LoVo (cell line): Measurements from ENCODE around the gene HNRNPC.
"Not testable (repeated sequence)": the region's sequence is repeated elsewhere in the genome, so short reads cannot be mapped to it uniquely, and the experiment has no call there.

Experiments
- DNase-seq: peaks from one replicate; pipeline ENCODE4 v3.0.0-alpha.2; 2016; ENCODE audit warnings: low spot score

HNRNPC gene

DNA sequence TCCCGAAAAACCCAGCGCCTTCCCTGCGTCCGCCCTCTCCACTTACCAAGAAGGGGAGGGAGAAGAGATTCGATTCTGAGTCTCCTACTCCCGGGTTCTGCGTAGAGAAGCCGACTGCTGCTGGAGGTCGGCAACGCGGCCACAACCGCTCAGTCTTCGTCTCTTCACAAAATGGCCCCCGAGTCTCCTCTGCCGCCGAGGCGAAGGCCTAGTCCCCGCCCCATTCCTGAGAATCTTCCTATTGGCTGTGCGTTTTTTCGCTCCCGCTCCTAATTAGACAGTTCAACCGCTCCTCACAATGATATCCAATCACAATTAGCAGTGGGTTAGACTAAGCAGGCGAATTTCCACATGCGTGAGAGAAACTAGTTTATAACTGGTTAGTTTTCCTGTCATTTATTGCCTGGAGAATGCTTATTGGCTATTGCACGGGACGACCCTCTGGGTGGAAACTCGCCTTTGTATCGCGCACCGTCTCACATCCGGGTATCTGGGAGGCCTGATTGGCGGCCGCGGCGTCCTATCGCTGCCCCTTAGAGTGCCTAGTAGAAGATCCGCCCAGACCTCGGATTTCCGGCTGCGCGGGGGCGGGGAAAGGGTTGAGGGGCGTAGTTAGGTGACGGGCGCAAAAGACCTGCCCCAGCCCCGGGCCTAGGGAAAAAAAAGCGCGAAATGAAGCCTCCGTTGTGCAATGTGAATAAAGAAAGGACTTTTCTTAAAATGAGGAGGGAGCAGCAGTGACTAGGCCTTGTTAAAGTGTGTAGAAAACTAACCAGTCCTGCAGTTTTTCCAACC is at the start of gene HNRNPC:
HNRNPC (minus strand) TSS at position 191 of the 795 bp plus-strand sequence. CDS start 35,249 bp downstream, outside the sequence.
- peak; percentile 99 for DNase-seq

DNA sequence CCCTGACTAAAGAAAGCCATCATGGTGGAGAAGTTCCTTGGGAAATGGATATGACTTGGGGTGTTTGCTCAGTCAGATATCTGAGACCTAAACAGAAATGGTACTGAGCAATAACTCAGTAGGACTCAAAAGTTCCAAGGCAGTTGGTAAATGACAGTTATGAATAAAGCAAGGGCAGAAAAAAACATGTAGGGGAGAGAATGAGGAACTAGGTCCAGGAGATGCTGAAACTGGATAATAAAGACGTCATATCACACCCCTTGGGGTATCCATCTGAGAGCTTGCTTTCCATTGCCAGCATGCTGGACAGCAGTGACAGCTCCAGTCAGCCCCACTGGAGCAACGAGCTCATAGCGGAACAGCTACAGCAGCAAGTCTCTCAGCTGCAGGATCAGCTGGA is 48.2 kb upstream of the HNRNPC start:
- DNase-seq, result no peak

GRCh38 chr14:21313512-21313911 is 44.3 kb upstream of the HNRNPC start:
- DNase-seq, result no peak

- DNase-seq, result no peak
Observed at GRCh38 chr14:21311614-21312013, 42.4 kb upstream of the HNRNPC start.

- no peak for DNase-seq
Observed at GRCh38 chr14:21309956-21310355, 40.7 kb upstream of the HNRNPC start.

DNA sequence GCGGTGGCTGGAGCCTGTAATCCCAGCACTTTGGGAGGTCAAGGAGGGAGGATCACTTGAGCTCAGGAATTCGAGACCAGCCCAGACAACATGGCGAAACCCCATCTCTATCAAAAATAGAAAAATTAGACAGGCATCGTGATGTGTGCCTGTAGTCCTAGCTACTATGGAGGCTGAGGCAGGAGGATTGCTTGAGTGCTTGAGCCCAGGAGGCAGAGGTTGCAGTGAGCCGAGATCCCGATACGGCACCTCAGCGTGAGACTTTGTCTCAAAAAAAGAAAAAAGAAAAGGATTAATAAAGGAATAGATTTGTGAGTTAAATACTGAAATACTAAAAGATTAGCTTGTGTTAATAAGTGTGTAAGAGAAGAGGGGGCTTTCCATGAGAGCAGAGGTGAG is 40.0 kb upstream of the HNRNPC start:
- DNase-seq, result no peak

DNA sequence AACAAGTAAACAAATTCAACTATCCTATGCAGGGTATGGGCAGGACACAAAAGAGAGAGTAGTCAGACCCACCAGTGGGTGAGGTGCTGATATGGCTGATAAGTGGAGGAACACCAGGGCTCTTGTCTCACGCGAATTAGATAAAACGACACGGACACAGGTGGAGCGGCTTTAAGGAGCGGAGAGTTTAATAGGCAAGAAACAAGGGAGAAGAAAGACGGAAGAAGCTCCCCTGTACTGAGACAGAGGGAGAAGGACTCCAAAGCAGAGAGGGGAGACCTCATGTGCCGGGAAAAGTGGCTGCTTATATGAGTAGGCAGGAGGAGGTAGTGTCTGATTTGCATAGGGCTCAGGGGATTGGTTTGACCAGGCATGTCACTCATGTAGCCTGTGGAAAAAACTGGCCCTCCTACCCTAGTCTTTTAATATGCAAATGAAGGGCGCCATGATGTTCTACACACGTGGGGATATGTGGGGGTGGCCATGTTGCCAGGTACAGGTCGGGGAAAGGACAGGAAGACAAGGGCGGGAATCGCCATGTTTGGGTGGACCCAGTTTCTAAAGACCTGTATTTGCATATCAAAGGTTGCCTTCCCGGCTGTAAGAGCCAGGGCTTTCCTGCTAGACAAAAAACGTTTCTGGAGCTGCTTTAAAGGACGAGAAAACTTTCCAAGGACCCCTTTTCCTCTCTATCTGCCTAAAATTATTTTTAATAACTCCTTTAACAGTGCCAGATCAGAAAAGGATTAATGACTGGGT is 39.4 kb upstream of the HNRNPC start:
- peak; percentile 73 for DNase-seq

GRCh38 chr14:21308132-21308478 is 38.9 kb upstream of the HNRNPC start:
- DNase-seq, result peak; percentile 11

DNA sequence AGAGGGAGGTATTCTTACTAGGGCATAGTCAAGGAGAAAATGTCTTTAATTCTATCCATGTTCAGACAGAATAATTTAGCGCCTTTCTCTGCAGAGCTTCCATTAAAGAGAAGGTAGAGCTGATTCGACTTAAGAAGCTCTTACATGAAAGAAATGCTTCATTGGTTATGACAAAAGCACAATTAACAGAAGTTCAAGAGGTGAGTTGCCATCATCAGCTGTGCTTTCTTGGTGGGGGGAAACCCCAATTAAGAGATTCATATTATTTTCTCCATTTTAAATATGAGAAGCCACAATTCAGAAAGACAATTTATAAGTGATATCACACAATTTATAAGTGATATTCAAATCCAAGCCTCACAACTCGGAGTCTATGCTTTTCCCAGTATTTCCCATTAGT is 38.4 kb upstream of the HNRNPC start:
- DNase-seq, result no peak

- DNase-seq, result not testable (repeated sequence)
Observed at GRCh38 chr14:21302836-21303140, 33.5 kb upstream of the HNRNPC start.

DNA sequence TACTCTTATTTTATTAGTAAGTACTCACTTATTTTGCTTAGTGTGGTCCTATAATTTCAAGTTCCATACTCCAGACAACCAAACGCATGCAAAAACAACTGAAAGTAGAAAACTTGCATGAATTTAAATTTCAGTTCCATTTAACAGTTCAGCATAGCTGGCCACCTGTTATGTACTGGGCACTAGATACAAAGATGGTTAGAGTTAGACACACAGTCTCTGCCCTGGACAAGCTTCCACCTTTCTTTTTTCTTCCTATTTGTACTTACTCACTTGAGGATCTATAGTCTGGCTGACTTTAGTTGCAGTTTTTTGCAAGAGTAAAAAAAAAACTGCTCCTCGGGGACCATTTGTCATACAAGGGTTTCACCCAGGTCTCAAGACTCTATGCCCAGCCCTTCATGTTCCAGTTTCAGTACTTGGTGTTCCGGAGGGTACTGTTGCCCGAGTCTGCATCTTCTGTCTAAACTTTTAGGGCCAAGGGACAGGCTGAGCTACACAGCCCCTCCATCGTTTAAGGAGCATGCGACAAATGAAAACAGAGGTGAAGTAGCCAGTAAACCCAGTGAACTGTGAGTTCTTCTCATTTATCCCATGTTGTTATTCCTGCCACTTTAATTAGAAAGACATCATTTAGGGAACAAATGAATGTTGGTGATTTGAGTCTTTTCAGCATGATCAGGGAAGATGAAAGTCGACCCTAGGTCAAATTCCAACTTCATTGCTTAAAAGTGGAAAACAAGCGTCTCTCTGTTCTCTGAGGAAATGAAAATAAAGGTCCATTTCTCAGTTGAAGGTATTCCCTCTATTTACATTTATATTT is 33.0 kb upstream of the HNRNPC start:
- DNase-seq, result no peak

DNA sequence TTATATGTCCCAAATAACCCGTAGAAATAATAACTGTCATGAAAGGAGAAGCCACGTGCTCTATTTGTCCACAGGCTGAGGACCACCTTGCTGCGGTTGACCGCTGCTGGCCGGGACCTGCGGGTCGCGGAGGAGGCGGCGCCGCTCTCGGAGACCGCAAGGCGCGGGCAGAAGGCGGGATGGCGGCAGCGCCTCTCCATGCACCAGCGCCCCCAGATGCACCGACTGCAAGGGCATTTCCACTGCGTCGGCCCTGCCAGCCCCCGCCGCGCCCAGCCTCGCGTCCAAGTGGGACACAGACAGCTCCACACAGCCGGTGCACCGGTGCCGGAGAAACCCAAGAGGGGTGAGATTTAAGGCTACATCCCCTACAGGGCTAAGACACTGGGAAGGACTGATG is 31.6 kb upstream of the HNRNPC start:
- no peak for DNase-seq

DNA sequence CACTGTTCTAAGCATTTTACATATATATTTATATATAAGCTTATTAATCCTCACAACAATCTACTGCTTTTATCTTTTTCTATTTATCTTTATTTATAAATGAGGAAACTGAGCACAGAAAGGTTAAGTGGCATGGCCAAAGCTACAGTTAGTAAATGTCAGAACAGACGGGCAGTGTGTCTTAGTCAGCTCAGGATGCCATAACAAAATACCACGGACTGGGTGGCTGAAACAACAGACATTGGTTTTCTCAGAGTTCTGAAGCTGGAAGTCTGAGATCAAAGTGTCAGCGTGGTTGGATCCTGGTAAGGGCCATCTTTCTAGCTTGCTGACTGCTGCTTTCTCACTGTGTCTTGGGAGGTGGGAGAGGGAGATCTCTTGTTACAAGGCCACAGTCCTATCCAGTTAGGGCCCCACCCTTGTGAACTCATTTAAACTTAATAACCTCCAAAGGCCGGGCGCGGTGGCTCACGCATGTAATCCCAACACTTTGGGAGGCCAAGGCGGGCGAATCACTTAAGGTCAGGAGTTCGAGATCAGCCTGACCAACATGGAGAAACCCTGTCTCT is 30.4 kb upstream of the HNRNPC start:
- no peak for DNase-seq

DNA sequence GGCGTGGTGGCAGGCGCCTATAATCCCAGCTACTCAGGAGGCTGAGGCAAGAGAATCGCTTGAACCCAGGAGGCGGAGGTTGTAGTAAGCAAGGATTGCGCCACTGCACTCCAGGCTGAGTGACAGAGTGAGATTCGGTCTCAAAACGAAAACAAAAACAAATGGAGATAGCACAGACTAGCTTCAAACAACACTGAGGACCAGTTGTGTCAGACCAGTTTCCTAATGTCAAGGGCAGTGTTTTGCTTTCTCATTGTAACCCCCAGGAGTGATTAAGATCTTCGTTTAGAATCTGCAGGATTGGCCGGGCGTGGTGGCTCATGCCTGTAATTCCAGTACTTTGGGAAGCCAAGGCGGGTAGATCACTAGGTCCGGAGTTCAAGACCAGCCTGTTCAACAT is 29.1 kb upstream of the HNRNPC start:
- DNase-seq, result no peak

DNA sequence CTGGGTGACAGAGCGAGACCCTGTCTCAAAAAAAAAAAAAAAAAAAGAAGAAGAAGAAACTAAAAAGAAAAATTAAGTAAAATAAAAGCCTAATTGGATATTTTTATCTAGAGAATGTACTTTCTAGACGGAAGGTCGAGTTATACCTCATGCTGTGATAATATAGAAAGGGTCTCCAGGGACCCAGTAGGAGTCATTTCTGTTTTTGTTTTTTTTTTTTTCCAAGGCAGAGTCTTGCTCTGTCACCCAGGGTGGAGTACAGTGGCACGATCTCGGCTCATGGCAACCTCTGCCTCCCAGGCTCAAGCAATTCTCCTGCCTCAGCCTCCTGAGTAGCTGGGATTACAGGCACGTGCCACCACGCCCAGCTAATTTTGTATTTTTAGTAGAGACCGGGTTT is 24.8 kb upstream of the HNRNPC start:
- DNase-seq, result not testable (repeated sequence)

DNA sequence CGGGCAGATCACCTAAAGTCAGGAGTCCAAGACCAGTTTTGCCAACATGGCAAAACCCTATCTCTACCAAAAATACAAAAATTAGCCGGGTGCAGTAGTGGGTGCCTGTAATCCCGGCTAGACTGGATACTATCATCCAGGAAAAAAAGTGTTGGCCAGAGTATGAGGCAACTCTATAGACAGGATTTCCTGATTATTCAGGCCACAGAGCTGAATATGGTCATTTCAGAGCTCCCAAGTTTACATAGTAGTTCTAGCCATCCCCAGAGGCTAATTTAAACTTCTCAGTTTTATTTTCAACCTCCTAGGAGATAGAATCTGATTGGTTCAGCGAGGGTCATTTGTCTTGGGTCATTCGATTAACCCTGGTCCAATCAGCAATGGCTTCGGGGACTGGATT is 17.9 kb upstream of the HNRNPC start:
- DNase-seq, result no peak

DNA sequence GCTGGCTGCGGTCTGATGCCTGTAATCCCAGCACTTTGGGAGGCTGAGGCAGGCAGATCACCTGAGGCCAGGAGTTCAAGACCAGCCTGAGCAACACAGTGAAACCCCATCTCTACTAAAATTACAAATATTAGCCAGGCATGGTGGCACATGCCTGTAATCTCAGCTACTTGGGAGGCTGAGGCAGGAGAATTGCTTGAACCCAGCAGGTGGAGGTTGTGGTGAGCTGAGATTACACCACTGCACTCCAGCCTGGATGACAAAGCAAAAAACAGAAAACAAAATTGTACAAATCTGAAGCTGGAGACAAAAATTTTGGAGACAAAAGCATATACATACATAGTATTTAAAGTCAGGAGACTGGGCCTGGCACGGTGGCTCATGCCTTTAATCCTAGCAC is 17.3 kb upstream of the HNRNPC start:
- not testable (repeated sequence) for DNase-seq

- not testable (repeated sequence) for DNase-seq
Observed at GRCh38 chr14:21281917-21282316, 12.7 kb upstream of the HNRNPC start.

- DNase-seq, result no peak
Observed at GRCh38 chr14:21279783-21280182, 10.5 kb upstream of the HNRNPC start, which contains the start of gene RPGRIP1. Gene RPGRIP1, plus strand, starts transcription at chr14:21280083. Its CDS starts 7,894 bp downstream, at chr14:21287977.

DNA sequence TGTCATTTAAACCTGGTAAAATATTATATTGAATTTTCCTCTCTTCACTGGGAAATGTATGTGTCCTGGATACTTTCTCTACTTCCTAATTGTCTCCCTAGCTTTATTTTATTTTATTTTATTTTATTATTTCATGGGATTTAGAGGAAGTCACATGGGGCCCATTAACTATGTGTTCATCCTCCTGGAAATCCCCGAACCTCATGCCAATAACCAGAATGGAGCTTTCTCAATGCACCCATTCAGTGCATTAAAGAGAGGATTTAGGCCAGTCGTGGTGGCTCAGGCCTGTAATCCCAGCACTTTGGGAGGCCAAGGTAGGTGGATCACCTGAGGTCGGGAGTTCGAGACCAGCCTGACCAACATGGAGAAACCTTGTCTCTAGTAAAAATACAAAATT is 9.4 kb upstream of the HNRNPC start:
- no peak for DNase-seq

DNA sequence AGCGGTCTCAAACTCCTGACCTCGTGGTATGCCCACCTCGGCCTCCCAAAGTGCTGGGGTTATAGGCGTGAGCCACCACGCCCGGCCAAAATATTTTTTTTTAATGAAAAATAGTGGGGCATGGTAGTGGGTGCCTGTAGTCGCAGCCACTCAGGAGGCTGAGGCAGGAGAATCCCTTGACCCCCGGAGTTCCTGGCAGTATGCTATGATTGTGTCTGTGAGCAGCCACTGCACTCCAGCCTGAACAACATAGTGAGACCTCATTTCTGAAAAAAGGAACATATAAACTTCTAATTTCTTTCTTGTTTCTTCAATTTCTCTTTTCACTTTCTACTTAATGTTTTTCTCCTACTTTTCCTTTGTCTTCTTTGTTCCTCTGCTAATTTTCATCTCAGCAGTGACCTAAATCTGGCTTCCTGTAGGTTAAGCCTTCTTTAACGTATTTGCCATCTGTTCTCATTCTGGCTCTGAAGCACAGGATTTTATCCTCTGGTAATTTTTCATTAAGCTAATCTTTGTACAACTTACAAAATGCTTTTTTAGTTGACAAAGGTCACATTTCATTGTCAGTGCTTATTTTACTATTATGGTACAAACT is 6.1 kb upstream of the HNRNPC start:
- no peak for DNase-seq

- DNase-seq, result not testable (repeated sequence)
Observed at GRCh38 chr14:21272661-21273060, 3.4 kb upstream of the HNRNPC start.
